DMS53 (cell line): ENCODE measurements around the gene ZNF91.
"Not testable (repeated sequence)": the region's sequence is repeated elsewhere in the genome, so short reads cannot be mapped to it uniquely, and the experiment has no call there.

Experiments
- DNase-seq: peaks from one replicate; lab custom pipeline; 2025; lab: John Stamatoyannopoulos, UW

The ZNF91 gene

GRCh38 chr19:23395722-23396117, 449 bp upstream of the ZNF91 start:
- not testable (repeated sequence) for DNase-seq

GRCh38 chr19:23394511-23394910, 760 bp downstream of the ZNF91 start:
- DNase-seq = peak; percentile 57

- DNase-seq = no peak
Observed at GRCh38 chr19:23393121-23393520, 2.1 kb downstream of the ZNF91 start.

- no peak for DNase-seq
Observed at GRCh38 chr19:23391236-23391635, 4.0 kb downstream of the ZNF91 start.

- DNase-seq = no peak
Observed at GRCh38 chr19:23385404-23385803, 9.9 kb downstream of the ZNF91 start.

- DNase-seq = no peak
Observed at GRCh38 chr19:23384858-23385257, 10.4 kb downstream of the ZNF91 start.

- DNase-seq = no peak
Observed at GRCh38 chr19:23384166-23384565, 11.1 kb downstream of the ZNF91 start.

- no peak for DNase-seq
Observed at GRCh38 chr19:23382955-23383354, 12.3 kb downstream of the ZNF91 start.

- DNase-seq = no peak
Observed at GRCh38 chr19:23381114-23381513, 14.2 kb downstream of the ZNF91 start.

GRCh38 chr19:23379671-23380070, 15.6 kb downstream of the ZNF91 start:
- DNase-seq = not testable (repeated sequence)

- no peak for DNase-seq
Observed at GRCh38 chr19:23378948-23379347, 16.3 kb downstream of the ZNF91 start.

GRCh38 chr19:23377276-23377675, 18.0 kb downstream of the ZNF91 start:
- DNase-seq = no peak

GRCh38 chr19:23366437-23366836, 28.8 kb downstream of the ZNF91 start:
- no peak for DNase-seq

GRCh38 chr19:23366031-23366430, 29.2 kb downstream of the ZNF91 start:
- DNase-seq = not testable (repeated sequence)

- DNase-seq = peak; percentile 44
Observed at GRCh38 chr19:23365222-23365621, 30.0 kb downstream of the ZNF91 start.

- DNase-seq = not testable (repeated sequence)
Observed at GRCh38 chr19:23361843-23362242, 33.4 kb downstream of the ZNF91 start.

- DNase-seq = no peak
Observed at GRCh38 chr19:23351806-23352205, 43.5 kb downstream of the ZNF91 start.

- DNase-seq = no peak
Observed at GRCh38 chr19:23346696-23347095, 48.6 kb downstream of the ZNF91 start.

- DNase-seq = peak; percentile 38
Observed at GRCh38 chr19:23345838-23346237, 49.4 kb downstream of the ZNF91 start.

GRCh38 chr19:23343434-23344010, 51.7 kb downstream of the ZNF91 start:
- DNase-seq = peak; percentile 91

- no peak for DNase-seq
Observed at GRCh38 chr19:23328211-23328610, 67.1 kb downstream of the ZNF91 start.

GRCh38 chr19:23321953-23322549, 73.2 kb downstream of the ZNF91 start:
- DNase-seq = peak; percentile 30

GRCh38 chr19:23321403-23321802, 73.9 kb downstream of the ZNF91 start:
- DNase-seq = not testable (repeated sequence)

GRCh38 chr19:23319571-23319970, 75.7 kb downstream of the ZNF91 start:
- not testable (repeated sequence) for DNase-seq
